ENCODE data around the gene RABAC1. TPM values are rescaled to one million over a fixed set of nuclear protein-coding genes. Genes with fewer than 3 reads are reported as not detected.
A peak's percentile ranks its signal among the peaks of the same experiment; 100 is the strongest.

Gene RABAC1, protein sequence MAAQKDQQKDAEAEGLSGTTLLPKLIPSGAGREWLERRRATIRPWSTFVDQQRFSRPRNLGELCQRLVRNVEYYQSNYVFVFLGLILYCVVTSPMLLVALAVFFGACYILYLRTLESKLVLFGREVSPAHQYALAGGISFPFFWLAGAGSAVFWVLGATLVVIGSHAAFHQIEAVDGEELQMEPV
- total RNA-seq, result 10 to 100 TPM; 64.9 to 68.4 TPM

DNA sequence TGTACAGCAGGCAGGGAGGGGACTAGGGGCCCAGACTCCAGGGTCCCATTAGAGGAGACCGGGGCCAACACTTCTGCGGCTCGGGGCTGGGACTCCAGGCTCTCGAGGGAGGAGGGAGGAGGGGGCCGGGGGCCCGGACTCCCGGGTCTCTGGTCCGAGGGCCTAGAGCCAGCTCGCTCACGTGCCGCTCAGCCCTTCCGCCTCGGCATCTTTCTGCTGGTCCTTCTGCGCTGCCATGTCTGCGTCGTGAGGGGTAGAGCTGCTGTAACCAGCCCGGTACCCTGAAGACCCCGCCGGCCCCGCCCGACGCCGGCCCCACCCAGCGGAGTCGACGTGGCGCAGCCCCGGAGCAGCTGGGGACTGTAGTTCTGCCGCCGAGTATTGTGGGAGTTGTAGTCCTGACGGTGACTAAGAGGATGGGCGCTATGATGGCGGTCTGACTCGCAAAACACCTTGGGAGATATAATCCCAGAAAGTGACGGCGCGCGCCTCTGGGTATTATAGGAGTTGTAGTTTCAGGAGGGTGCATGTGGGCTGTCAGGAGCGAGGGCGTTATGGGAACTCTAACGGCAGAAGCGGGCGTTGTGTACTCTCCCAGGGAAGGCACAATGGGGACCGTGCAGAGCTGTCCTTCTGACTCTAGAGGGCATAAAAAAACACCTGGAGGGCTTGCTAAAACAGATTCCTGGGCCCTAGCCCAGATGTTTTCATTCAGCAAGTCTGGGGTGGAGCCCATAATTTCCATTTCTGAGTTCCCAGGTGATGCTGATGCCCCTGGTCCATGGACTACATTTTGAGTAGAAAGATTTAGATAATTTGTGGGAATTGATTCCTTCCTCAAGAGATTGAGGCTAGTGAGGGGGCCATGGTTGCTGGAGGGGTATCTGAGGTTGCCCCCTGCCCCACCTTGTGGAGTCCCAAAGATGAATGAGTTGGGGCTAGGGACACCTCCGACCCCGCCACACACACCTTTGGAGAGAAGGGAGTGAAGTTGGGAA, at the start of gene RABAC1:
Gene RABAC1, minus strand, starts transcription at position 266 of the 998 bp plus-strand sequence. Its CDS starts 29 bp downstream, at position 237.
- H3K4me1 Mint-ChIP-seq (ENCODE audit: low read depth), result peaks cover 14% of the 10 kb centered on the region
- H3K4me3 Mint-ChIP-seq, result peak within 1 kb of the TSS; percentile 86
- H3K36me3 Mint-ChIP-seq, result peaks cover 2% of the 10 kb centered on the region
- ChIA-PET CTCF (interaction anchor here (0.9 to 4.3 kb wide), 10 partner anchors 13 to 167 kb away, joined by 3 to 31 read pairs (median 10); partner anchors contain the start of gene RPS19), POLR2A (interaction anchor here (0.6 to 2.8 kb wide), 4 partner anchors 14 to 99 kb away, joined by 3 to 17 read pairs (median 6); partner anchors contain the start of gene RPS19)
- peak within 1 kb of the TSS; percentile 82 for H3K27ac Mint-ChIP-seq
- DNase-seq, result peak; percentile 92
- intact Hi-C loops (cut with micrococcal nuclease), result loop anchor here (1.0 to 2.0 kb wide), 3 partner anchors 25 to 100 kb away; no protein-coding TSS in a partner anchor
- no peaks in the 10 kb centered on the region for H3K9me3 Mint-ChIP-seq
- H3K27me3 Mint-ChIP-seq, result no peaks in the 10 kb centered on the region

DNA sequence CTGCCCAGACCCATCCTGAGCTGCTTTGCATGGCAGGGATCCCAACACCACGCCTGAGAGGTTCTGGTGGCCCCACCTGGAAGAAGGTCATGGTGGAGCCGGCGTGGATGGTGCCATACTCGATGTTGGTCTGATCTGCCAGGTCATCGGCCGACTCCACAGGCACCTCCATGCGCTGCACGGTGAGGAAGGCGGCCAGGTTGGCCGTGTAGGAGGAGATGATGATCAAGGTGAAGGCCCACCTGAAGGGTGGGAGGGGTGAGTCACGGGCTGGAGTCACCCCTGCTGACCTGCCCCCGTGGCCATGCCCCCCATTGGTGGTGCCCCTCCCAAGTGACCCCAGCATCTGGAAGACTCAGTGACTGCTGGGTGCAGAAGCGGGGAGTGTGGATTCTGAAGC, 47.4 kb upstream of the RABAC1 start:
- H3K4me1 Mint-ChIP-seq (ENCODE audit: low read depth), result no peaks in the 10 kb centered on the region
- ChIA-PET CTCF (no interaction called here), POLR2A (no interaction called here)
- H3K9me3 Mint-ChIP-seq, result no peaks in the 10 kb centered on the region
- no peak overlapping the region for H3K4me3 Mint-ChIP-seq
- intact Hi-C loops (cut with micrococcal nuclease), result no loop called here
- peaks cover 12% of the 10 kb centered on the region for H3K27me3 Mint-ChIP-seq
- no peaks in the 10 kb centered on the region for H3K36me3 Mint-ChIP-seq
- no peak for DNase-seq
- H3K27ac Mint-ChIP-seq, result no peak overlapping the region

DNA sequence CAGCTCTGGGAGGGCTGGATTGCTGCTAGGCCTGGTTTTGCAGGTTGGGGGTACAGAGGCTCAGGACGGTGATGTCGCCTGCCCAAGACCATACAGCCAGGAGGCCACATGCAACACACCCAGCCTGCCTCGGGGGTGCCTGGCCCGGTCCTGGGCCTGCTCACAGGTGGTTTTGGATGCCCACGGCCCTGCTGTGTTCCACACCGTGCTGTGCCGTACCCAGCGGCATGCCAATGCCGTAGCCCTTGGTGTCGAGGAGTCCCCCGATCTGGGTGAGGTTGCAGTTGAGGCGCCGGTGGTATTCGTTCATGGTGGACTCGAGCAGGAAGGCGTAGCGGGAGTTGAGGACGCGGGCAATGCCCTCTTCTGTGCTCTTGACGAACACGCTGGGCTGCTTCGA, 46.4 kb upstream of the RABAC1 start:
- intact Hi-C loops (cut with micrococcal nuclease), result no loop called here
- ChIA-PET POLR2A (no interaction called here), CTCF (interaction anchor here (0.8 kb wide), 1 partner anchor 103 kb away, joined by 3 read pairs; no protein-coding TSS in a partner anchor)
- Mint-ChIP-seq H3K4me3 (no peak overlapping the region), H3K4me1 (ENCODE audit: low read depth) (no peaks in the 10 kb centered on the region), H3K27me3 (peaks cover 20% of the 10 kb centered on the region), H3K9me3 (no peaks in the 10 kb centered on the region), H3K27ac (no peak overlapping the region), H3K36me3 (no peaks in the 10 kb centered on the region)
- no peak for DNase-seq

DNA sequence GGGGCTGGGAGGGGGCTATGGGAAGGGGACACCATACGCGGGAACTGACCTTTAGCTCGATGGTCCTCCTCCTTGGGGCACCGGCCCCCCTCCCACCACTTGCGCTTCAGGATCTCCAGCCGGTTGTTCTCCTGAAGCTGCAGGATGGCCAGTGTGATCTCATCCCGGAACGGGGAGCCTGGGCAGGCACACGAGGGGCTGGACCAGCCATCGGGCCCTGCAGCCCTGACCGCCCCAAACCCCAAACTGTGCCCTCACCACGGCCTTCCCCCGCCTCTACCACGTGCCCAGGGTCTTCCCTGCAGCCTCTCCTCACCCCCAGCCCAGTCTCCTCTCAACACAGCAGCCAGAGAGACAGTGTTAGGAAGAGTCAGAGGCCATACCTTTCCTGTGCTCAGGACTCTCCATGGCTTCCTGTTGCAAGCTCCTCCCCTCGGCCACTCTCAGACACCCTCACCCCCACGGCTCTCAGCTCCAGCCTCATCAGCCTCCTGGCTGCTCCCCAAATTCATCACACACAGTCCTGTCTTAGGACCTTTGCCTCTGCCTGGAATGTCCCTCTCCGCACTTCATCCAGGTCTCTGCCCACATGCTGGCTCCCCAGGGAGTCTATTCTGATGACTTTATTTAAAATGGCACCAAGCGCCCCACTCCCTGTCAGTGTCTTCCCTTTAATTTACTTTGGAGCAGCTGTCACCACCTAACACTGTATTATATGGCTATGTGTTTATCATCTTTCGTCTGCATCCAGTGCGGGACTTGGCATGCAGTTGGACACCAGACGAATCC, 44.6 kb upstream of the RABAC1 start:
- CTCF ChIA-PET, result interaction anchor here (1.0 kb wide), 1 partner anchor 19 kb away, joined by 4 read pairs; no protein-coding TSS in a partner anchor
- intact Hi-C loops (cut with micrococcal nuclease), result no loop called here
- Mint-ChIP-seq H3K4me3 (no peak overlapping the region), H3K9me3 (no peaks in the 10 kb centered on the region), H3K36me3 (no peaks in the 10 kb centered on the region), H3K27me3 (peaks cover 32% of the 10 kb centered on the region), H3K27ac (no peak overlapping the region), H3K4me1 (ENCODE audit: low read depth) (peaks cover 3% of the 10 kb centered on the region)
- POLR2A ChIA-PET, result no interaction called here
- DNase-seq, result no peak

DNA sequence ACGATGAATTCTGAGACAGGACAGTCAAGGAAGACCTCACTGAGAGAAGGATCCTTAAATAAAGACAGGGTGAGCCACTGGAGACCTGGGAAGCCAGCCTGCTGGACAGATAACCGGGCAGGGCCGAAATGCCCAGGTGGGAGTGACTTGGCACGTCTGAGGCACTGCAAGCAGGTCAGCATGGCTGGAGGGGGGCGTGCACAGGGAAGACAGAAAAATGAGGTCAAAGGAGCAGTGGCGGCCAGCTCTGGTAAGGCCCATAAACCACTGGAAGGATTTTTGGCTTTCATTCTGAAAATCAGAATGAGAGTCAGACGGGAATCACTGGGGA, 40.7 kb upstream of the RABAC1 start:
- H3K9me3 Mint-ChIP-seq, result no peaks in the 10 kb centered on the region

DNA sequence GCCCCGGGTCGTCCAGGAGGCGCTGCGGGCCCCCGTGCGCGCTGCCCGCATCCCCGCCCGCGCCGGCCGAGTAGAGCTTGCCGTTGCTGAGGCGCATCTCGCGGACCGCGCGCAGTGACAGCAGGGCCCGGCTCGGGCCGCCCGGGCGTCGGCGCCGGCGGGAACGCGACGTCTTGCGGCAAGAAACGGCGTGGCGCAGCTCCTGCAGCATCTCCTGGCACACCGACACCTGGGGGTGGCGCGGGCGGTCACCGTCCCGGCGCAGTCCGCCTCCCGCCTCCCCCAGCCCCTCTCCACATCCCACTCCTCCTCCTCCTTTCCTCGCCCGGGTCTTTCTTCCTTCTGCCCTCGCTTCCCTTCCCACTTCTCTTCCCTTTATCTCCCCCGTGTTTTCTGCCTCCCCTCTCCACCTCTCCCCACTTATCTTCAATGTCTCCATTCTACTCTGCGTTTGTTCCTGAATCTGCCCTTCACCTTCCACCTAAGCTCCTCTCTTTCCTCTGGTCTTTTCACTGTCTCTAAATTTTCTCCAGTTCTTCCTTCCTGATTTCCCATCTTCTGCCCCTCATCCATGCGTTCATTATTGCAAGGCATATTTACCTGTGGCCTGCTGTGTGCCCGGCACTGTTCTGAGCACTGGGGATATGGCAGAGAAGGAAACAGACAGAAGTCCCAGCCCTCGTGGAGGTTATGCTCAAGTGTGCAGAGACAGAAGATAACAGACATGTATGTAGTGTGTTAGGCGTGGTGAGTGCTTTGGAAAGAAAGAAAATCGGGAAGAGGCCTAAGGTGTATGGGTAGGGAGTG, 40.2 kb upstream of the RABAC1 start:
- H3K9me3 Mint-ChIP-seq, result no peaks in the 10 kb centered on the region
- no peak overlapping the region for H3K27ac Mint-ChIP-seq
- peak; percentile 20 for DNase-seq
- CTCF ChIA-PET, result interaction anchor here (0.6 to 3.0 kb wide), 4 partner anchors 24 to 36 kb away, joined by 3 to 13 read pairs (median 4); no protein-coding TSS in a partner anchor
- POLR2A ChIA-PET, result no interaction called here
- no peaks in the 10 kb centered on the region for H3K36me3 Mint-ChIP-seq
- peaks cover 16% of the 10 kb centered on the region for H3K4me1 Mint-ChIP-seq (ENCODE audit: low read depth)
- intact Hi-C loops (cut with micrococcal nuclease), result no loop called here
- peaks cover 60% of the 10 kb centered on the region for H3K27me3 Mint-ChIP-seq
- H3K4me3 Mint-ChIP-seq, result no peak overlapping the region

More for the DNA sequence above, 40.7 kb upstream of the RABAC1 start:
- POLR2A ChIA-PET, result no interaction called here
- intact Hi-C loops (cut with micrococcal nuclease), result no loop called here
- Mint-ChIP-seq H3K27me3 (peaks cover 57% of the 10 kb centered on the region), H3K4me3 (no peak overlapping the region), H3K4me1 (ENCODE audit: low read depth) (peaks cover 16% of the 10 kb centered on the region), H3K27ac (no peak overlapping the region), H3K36me3 (no peaks in the 10 kb centered on the region)
- CTCF ChIA-PET, result interaction anchor here (0.6 to 3.0 kb wide), 2 partner anchors 23 to 35 kb away, joined by 3 to 13 read pairs; no protein-coding TSS in a partner anchor
- no peak for DNase-seq

DNA sequence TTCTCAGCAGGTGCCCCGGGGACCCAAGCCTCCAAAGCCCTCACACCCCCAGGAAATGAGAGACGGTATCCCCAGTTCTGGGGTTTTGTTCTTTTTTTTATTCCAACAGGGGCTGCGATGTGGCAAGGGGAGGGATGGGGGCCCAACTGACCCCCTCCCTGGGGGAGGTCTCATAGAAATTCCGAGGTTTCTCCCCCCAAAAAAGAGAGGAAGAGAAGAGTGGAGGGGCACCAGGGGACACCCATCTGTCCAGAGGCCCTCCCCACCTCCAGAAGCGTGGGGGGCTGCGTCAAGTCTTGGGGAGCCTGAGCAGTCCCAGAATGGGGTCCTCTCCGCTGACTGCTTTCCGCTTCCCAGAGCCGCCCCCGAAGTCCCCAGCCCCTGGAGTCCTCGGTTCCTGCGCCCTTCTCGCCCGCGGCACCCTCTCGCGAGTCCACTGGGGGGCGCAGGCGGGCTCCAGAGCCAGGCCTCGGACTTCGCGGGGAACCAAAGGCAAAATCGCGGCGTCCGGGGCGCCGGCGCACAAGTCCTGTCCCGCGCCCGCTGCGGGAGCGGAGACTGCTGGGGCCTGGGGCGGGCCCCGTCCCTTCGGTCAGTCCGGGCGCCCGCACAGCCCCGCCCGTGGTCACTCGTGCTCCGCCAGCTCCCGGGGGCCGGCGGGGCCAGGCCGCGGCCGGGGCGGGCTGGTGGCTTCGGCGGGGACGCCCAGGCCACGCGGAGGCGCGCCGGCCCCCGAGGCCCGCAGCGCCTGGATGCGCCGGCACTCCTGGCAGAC, 39.3 kb upstream of the RABAC1 start:
- peaks cover 18% of the 10 kb centered on the region for H3K4me1 Mint-ChIP-seq (ENCODE audit: low read depth)
- intact Hi-C loops (cut with micrococcal nuclease), result no loop called here
- H3K9me3 Mint-ChIP-seq, result no peaks in the 10 kb centered on the region
- ChIA-PET POLR2A (no interaction called here), CTCF (interaction anchor here (1.3 to 3.0 kb wide), 4 partner anchors 30 to 37 kb away, joined by 3 to 13 read pairs (median 4); no protein-coding TSS in a partner anchor)
- no peak overlapping the region for H3K27ac Mint-ChIP-seq
- no peak overlapping the region for H3K4me3 Mint-ChIP-seq
- peak; percentile 66 for DNase-seq
- H3K36me3 Mint-ChIP-seq, result no peaks in the 10 kb centered on the region
- peaks cover 62% of the 10 kb centered on the region for H3K27me3 Mint-ChIP-seq

DNA sequence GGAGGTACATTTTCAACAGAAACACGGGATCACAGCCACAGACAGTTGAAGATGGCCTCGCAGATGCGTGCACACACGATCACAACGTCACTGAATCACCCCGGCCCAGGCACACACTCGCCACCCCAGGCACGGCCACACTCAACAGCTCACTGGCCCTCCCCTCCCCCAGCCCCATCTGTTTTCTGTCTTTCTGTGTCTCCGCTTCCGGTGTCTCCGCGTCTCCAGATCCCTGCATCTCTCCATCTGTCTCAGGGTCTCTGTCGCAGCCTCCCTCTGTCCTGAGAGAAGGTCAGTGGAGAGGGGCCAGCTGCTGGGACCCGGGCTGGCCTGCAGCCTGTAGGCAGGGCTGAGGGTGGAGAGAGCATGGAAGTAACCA, 38.7 kb upstream of the RABAC1 start:
- H3K4me1 Mint-ChIP-seq (ENCODE audit: low read depth), result peaks cover 19% of the 10 kb centered on the region
- no peak overlapping the region for H3K27ac Mint-ChIP-seq
- peaks cover 63% of the 10 kb centered on the region for H3K27me3 Mint-ChIP-seq
- DNase-seq, result peak; percentile 16
- ChIA-PET CTCF (interaction anchor here (0.6 to 3.0 kb wide), 4 partner anchors 30 to 53 kb away, joined by 3 to 13 read pairs (median 4); no protein-coding TSS in a partner anchor), POLR2A (no interaction called here)
- no peaks in the 10 kb centered on the region for H3K36me3 Mint-ChIP-seq
- H3K4me3 Mint-ChIP-seq, result no peak overlapping the region
- H3K9me3 Mint-ChIP-seq, result no peaks in the 10 kb centered on the region
- intact Hi-C loops (cut with micrococcal nuclease), result no loop called here

DNA sequence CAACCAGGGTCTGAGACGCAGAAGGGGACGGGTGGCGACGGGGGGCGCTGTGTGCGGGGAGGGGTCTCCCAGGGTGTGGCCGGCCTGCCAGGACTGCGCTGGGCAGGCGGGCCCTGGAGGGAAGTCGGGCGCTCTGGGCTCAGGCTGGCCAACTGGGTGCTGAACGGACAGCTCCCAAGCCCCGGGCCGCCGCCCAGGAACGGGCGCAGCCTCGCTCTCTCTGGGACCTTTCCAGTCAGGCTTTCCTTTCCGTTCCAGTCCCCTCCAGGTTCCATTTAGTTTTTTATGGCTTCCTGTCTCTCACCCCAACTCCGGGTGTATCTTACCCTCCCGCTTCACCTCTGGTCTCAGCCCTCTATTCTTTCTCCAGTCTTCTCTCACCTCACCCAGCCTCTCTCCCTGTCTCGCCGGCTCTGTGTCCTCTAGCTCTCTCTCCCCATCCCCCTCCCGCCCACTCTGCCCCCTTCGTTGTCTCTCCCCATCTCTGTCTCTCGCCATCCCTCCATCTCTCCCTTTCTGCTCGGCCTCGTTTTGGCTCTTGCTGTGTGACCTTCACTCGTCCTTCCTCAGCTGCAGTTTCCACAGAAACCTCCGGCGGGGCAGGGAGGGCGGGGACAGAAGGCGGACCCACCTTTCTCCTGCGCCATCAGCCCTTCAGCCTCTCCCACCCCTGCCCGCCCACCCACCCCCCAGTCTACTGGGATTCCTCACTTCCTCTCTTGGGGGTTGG, 38.2 kb upstream of the RABAC1 start:
- Mint-ChIP-seq H3K9me3 (no peaks in the 10 kb centered on the region), H3K27ac (no peak overlapping the region), H3K4me1 (ENCODE audit: low read depth) (peaks cover 22% of the 10 kb centered on the region), H3K36me3 (no peaks in the 10 kb centered on the region), H3K4me3 (no peak overlapping the region), H3K27me3 (peaks cover 61% of the 10 kb centered on the region)
- intact Hi-C loops (cut with micrococcal nuclease), result no loop called here
- ChIA-PET POLR2A (no interaction called here), CTCF (interaction anchor here (0.6 to 1.5 kb wide), 4 partner anchors 31 to 54 kb away, joined by 3 to 4 read pairs (median 4); no protein-coding TSS in a partner anchor)
- DNase-seq, result peak; percentile 63

Measured in activated CD4-positive, alpha-beta memory T cell treated with anti-CD3 and anti-CD28 coated beads for 36 hours (primary cell).